ENCODE measurements around the gene SCN9A.

The SCN9A gene

GRCh38 chr2:166344286-166345113, 31.2 kb downstream of the SCN9A start:
- Histone ChIP-seq H3K4me2 (ENCODE audit: low read length) (no peak overlapping the region), H4K91ac (ENCODE audit: low read depth, low read length) (no peak overlapping the region), H3K9me3 (ENCODE audit: insufficient read depth, low read depth, low read length) (no peaks in the 10 kb centered on the region), H2AFZ (ENCODE audit: insufficient read depth, low read length, poor library complexity) (no peak overlapping the region), H2BK120ac (ENCODE audit: insufficient read depth, low read length, poor library complexity) (no peak overlapping the region), H3K18ac (ENCODE audit: low read length) (no peak overlapping the region), H3K14ac (ENCODE audit: low read length) (no peak overlapping the region), H3K36me3 (ENCODE audit: control insufficient read depth in 1 of 2, insufficient read depth in 2 of 2, low read length in 2 of 2) (no peaks in the 10 kb centered on the region), H2AK5ac (ENCODE audit: low read length) (no peak overlapping the region), H3K79me2 (ENCODE audit: control insufficient read depth, insufficient read depth, low read length, poor library complexity) (no peaks in the 10 kb centered on the region), H2BK12ac (ENCODE audit: low read length) (no peak overlapping the region), H3K9ac (ENCODE audit: low read length) (no peak overlapping the region), H3K27ac (ENCODE audit: low read depth, low read length) (no peak overlapping the region), H3K27me3 (ENCODE audit: insufficient read depth, low read length) (no peaks in the 10 kb centered on the region), H3K79me1 (ENCODE audit: low read length) (no peaks in the 10 kb centered on the region), H2BK5ac (ENCODE audit: low read depth, low read length, poor library complexity) (no peak overlapping the region), H4K8ac (ENCODE audit: low read depth, low read length) (no peak overlapping the region), H4K12ac (ENCODE audit: low read depth, low read length) (no peak overlapping the region), H3K4ac (ENCODE audit: low read depth, low read length) (no peak overlapping the region), H3K4me3 (ENCODE audit: low read depth, low read length) (no peak overlapping the region), H3K4me1 (ENCODE audit: control insufficient read depth in 1 of 2, insufficient read depth in 2 of 2, low read length in 2 of 2) (no peaks in the 10 kb centered on the region), H3K23ac (ENCODE audit: low read length) (no peak overlapping the region)
- WGBS (ENCODE audit: extremely low coverage, insufficient coverage, insufficient read length), result no CpG with 5 or more reads among the region's 4 CpGs
- no peak for DNase-seq

DNA sequence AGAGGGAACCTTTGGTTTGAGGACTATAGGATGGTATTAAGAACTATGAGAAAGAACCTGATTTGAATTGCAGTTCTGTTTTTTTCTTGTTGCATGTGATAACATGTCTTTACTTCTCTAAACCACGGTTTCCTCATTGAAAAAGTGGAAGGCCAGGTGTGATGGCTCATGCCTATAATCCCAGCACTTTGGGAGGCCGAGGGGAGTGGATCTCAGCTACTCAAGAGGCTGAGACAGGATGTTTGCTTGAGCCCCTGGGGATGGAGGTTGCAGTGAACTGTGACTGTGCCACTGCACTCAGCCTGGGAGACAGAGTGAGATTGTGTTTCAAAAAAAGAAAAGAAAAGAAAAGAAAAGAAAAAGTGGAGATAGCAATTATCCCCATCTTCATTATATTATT, 32.3 kb downstream of the SCN9A start:
- Histone ChIP-seq H3K23ac (ENCODE audit: low read length) (no peak overlapping the region), H2BK5ac (ENCODE audit: low read depth, low read length, poor library complexity) (no peak overlapping the region), H3K4me1 (ENCODE audit: control insufficient read depth in 1 of 2, insufficient read depth in 2 of 2, low read length in 2 of 2) (no peaks in the 10 kb centered on the region), H2AK5ac (ENCODE audit: low read length) (no peak overlapping the region), H3K79me2 (ENCODE audit: control insufficient read depth, insufficient read depth, low read length, poor library complexity) (no peaks in the 10 kb centered on the region), H2BK12ac (ENCODE audit: low read length) (no peak overlapping the region), H2AFZ (ENCODE audit: insufficient read depth, low read length, poor library complexity) (no peak overlapping the region), H3K14ac (ENCODE audit: low read length) (no peak overlapping the region), H3K18ac (ENCODE audit: low read length) (no peak overlapping the region), H3K36me3 (ENCODE audit: control insufficient read depth in 1 of 2, insufficient read depth in 2 of 2, low read length in 2 of 2) (no peaks in the 10 kb centered on the region), H2BK120ac (ENCODE audit: insufficient read depth, low read length, poor library complexity) (no peak overlapping the region), H3K27me3 (ENCODE audit: insufficient read depth, low read length) (no peaks in the 10 kb centered on the region), H4K12ac (ENCODE audit: low read depth, low read length) (no peak overlapping the region), H3K4me3 (ENCODE audit: low read depth, low read length) (no peak overlapping the region), H3K27ac (ENCODE audit: low read depth, low read length) (no peak overlapping the region), H3K4me2 (ENCODE audit: low read length) (no peak overlapping the region), H3K79me1 (ENCODE audit: low read length) (no peaks in the 10 kb centered on the region), H4K91ac (ENCODE audit: low read depth, low read length) (no peak overlapping the region), H3K9me3 (ENCODE audit: insufficient read depth, low read depth, low read length) (no peaks in the 10 kb centered on the region), H3K9ac (ENCODE audit: low read length) (no peak overlapping the region), H4K8ac (ENCODE audit: low read depth, low read length) (no peak overlapping the region), H3K4ac (ENCODE audit: low read depth, low read length) (no peak overlapping the region)
- WGBS (ENCODE audit: extremely low coverage, insufficient coverage, insufficient read length), result no CpG with 5 or more reads among the region's 2 CpGs
- no peak for DNase-seq

DNA sequence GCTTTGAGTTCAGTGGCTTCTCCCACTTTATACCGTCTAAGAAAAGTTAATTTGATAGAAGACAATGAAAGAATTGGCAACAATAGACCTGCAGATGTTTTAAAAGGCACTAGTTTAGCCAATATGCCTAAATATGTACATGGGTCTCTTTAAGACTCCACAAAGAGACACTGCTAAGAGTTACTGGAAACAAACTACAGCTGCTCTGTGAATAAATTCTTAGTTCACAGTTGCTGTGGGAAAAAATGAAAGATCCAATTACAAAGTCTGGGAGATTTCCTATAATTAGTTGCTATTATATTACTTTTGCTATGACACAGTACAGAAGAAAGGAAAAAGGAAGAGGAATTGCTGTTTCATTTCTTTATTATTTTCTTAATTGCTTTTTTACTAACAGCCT, 34.3 kb downstream of the SCN9A start:
- H3K9me3 ChIP-seq (ENCODE audit: insufficient read depth, low read depth, low read length), result no peaks in the 10 kb centered on the region
- H2BK120ac ChIP-seq (ENCODE audit: insufficient read depth, low read length, poor library complexity), result no peak overlapping the region
- no peak overlapping the region for H2BK12ac ChIP-seq (ENCODE audit: low read length)
- no peak overlapping the region for H3K4me2 ChIP-seq (ENCODE audit: low read length)
- no peak for DNase-seq
- no peak overlapping the region for H4K12ac ChIP-seq (ENCODE audit: low read depth, low read length)
- no peak overlapping the region for H2AFZ ChIP-seq (ENCODE audit: insufficient read depth, low read length, poor library complexity)
- H3K4me3 ChIP-seq (ENCODE audit: low read depth, low read length), result no peak overlapping the region
- no peak overlapping the region for H3K18ac ChIP-seq (ENCODE audit: low read length)
- H3K27me3 ChIP-seq (ENCODE audit: insufficient read depth, low read length), result no peaks in the 10 kb centered on the region
- no peak overlapping the region for H2AK5ac ChIP-seq (ENCODE audit: low read length)
- H2BK5ac ChIP-seq (ENCODE audit: low read depth, low read length, poor library complexity), result no peak overlapping the region
- H4K8ac ChIP-seq (ENCODE audit: low read depth, low read length), result no peak overlapping the region
- no peak overlapping the region for H3K27ac ChIP-seq (ENCODE audit: low read depth, low read length)
- H3K79me1 ChIP-seq (ENCODE audit: low read length), result no peaks in the 10 kb centered on the region
- no peaks in the 10 kb centered on the region for H3K79me2 ChIP-seq (ENCODE audit: control insufficient read depth, insufficient read depth, low read length, poor library complexity)
- no peak overlapping the region for H3K23ac ChIP-seq (ENCODE audit: low read length)
- no peak overlapping the region for H3K14ac ChIP-seq (ENCODE audit: low read length)
- no peak overlapping the region for H3K4ac ChIP-seq (ENCODE audit: low read depth, low read length)
- H3K4me1 ChIP-seq (ENCODE audit: control insufficient read depth in 1 of 2, insufficient read depth in 2 of 2, low read length in 2 of 2), result no peaks in the 10 kb centered on the region
- WGBS (ENCODE audit: extremely low coverage, insufficient coverage, insufficient read length), result no CpG with 5 or more reads among the region's 1 CpG
- no peaks in the 10 kb centered on the region for H3K36me3 ChIP-seq (ENCODE audit: control insufficient read depth in 1 of 2, insufficient read depth in 2 of 2, low read length in 2 of 2)
- no peak overlapping the region for H4K91ac ChIP-seq (ENCODE audit: low read depth, low read length)
- H3K9ac ChIP-seq (ENCODE audit: low read length), result no peak overlapping the region

DNA sequence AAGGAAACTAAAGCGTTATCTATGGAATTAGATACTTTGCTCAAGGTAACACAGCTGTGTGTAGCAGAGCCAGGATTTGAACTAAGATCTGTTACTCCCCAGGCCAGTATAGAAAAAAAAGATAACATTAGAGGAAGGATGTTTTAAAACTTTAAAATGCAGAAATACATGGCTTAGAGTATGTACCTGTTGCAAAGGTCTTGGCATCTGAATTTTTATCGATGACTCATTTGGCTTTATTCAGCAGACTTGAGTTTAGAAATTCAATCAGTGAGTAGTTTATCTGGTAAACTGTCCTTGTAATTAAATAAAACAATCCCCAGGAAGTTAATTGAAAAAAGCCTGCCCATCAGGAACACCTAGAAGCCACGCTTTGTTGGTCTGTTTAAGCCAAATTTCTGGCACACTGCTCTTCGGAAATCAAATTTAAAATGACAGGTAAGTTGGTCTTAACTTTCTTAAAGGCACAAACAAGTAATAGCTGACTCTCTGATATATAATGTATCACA, 36.9 kb downstream of the SCN9A start:
- WGBS (ENCODE audit: extremely low coverage, insufficient coverage, insufficient read length), result no CpG with 5 or more reads among the region's 4 CpGs
- no peak for DNase-seq
- H3K18ac ChIP-seq (ENCODE audit: low read length), result no peak overlapping the region

More for the DNA sequence above, 36.9 kb downstream of the SCN9A start:
- Histone ChIP-seq H3K23ac (ENCODE audit: low read length) (no peak overlapping the region), H3K4me1 (ENCODE audit: control insufficient read depth in 1 of 2, insufficient read depth in 2 of 2, low read length in 2 of 2) (no peaks in the 10 kb centered on the region), H3K36me3 (ENCODE audit: control insufficient read depth in 1 of 2, insufficient read depth in 2 of 2, low read length in 2 of 2) (no peaks in the 10 kb centered on the region), H3K4ac (ENCODE audit: low read depth, low read length) (no peak overlapping the region), H3K9ac (ENCODE audit: low read length) (no peak overlapping the region), H2BK120ac (ENCODE audit: insufficient read depth, low read length, poor library complexity) (no peak overlapping the region), H4K8ac (ENCODE audit: low read depth, low read length) (no peak overlapping the region), H3K79me2 (ENCODE audit: control insufficient read depth, insufficient read depth, low read length, poor library complexity) (no peaks in the 10 kb centered on the region), H2AK5ac (ENCODE audit: low read length) (no peak overlapping the region), H3K27ac (ENCODE audit: low read depth, low read length) (no peak overlapping the region), H4K12ac (ENCODE audit: low read depth, low read length) (no peak overlapping the region), H3K9me3 (ENCODE audit: insufficient read depth, low read depth, low read length) (no peaks in the 10 kb centered on the region), H2BK5ac (ENCODE audit: low read depth, low read length, poor library complexity) (no peak overlapping the region), H3K4me2 (ENCODE audit: low read length) (no peak overlapping the region), H2BK12ac (ENCODE audit: low read length) (no peak overlapping the region), H3K14ac (ENCODE audit: low read length) (no peak overlapping the region), H4K91ac (ENCODE audit: low read depth, low read length) (no peak overlapping the region), H3K4me3 (ENCODE audit: low read depth, low read length) (no peak overlapping the region), H3K79me1 (ENCODE audit: low read length) (no peaks in the 10 kb centered on the region), H3K27me3 (ENCODE audit: insufficient read depth, low read length) (no peaks in the 10 kb centered on the region), H2AFZ (ENCODE audit: insufficient read depth, low read length, poor library complexity) (no peak overlapping the region)
